Kidney capillary endothelial cell (primary cell): ENCODE results near the gene CNTRL.
"Not testable (repeated sequence)": the region's sequence is repeated elsewhere in the genome, so short reads cannot be mapped to it uniquely, and the experiment has no call there.

Experiments
- DNase-seq: peaks from one replicate; pipeline ENCODE4 v3.0.0-alpha.2; 2018; ENCODE audit warnings: low spot score

CNTRL gene

DNA sequence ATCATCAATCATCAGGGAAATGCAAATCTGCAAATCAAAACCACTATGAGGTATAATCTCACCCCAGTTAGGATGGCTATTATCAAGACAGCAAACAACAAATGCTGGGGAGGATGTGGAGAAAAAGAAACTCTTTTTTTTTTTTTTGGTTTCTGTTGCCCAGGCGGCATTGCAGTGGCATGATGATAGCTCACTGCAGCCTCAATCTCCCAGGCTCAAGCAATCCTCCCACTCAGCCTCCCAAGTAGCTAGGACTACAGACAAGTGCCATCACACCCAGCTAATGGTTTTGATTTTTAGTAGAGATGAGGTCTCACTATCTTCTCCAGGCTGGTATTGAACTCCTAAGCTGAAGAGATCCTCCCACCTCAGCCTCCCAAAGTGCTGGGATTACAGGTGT, 5.4 kb upstream of the CNTRL start:
- no peak for DNase-seq

DNA sequence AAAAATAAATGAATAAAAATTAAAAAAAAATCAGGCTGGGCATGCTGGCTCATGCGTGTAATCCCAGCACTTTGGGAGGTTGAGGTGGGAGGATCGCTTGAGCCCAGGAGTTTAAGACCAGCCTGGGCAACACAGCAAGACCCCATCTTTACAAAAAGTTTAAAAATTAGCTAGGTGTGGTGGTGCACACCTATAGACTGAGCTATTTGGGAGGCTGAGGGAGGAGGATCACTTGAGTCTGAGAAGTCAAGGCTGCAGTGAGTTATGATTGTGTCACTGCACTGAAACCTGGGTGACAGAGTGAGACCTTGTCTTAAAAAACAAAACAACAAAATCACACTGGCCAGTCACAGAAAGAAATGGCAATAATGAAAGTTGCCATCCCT, 3.4 kb upstream of the CNTRL start:
- DNase-seq = no peak

DNA sequence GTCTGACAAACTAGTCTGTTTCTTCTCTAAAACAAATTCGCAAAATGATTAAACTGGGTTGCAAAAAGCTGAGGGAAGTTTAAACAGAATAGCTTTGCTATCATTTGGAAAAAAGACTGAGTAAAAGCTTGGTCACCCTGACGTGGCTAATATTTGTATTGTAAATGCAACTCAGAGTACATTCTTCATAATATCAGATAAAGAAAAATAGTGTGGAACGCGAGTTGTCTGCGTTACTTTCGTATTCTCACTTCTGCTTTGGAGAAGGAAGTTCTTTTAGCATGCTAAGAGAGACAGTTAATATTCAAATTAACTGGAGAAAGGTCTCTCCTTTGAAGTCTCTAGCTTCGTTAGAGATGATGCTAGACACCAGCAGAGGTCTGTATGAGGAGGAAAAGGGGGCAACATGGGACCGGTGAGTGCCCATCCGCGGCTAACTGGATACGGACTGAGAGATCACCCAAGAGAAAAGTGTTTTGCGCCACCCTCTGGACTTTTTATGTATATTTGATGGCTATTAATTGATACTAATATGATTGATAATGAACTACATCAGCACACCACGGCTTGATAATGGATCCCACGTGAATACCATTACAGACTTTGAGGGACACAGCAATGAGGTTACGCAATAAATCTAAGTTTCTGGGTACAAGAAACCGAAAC, 2.9 kb upstream of the CNTRL start:
- DNase-seq = peak; percentile 30

DNA sequence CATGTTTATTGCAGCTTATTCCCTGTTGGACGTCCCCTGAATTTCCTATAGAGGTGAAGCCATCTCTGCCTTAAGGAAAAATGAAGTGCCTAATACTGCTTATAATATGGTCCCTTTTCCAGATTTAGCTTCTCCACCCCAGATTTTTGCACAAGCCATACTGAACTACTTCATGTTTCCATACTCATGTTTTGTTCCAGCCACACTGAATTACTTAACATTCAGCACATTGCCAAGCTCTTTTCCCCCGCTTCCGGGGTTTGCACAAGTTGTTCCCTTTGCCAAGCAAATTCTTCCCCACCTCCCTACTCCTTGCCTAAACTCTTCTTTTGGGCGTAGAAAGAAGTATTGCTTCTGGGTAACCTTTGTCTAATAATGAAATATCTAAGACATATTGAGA, 1.7 kb upstream of the CNTRL start:
- DNase-seq = no peak

DNA sequence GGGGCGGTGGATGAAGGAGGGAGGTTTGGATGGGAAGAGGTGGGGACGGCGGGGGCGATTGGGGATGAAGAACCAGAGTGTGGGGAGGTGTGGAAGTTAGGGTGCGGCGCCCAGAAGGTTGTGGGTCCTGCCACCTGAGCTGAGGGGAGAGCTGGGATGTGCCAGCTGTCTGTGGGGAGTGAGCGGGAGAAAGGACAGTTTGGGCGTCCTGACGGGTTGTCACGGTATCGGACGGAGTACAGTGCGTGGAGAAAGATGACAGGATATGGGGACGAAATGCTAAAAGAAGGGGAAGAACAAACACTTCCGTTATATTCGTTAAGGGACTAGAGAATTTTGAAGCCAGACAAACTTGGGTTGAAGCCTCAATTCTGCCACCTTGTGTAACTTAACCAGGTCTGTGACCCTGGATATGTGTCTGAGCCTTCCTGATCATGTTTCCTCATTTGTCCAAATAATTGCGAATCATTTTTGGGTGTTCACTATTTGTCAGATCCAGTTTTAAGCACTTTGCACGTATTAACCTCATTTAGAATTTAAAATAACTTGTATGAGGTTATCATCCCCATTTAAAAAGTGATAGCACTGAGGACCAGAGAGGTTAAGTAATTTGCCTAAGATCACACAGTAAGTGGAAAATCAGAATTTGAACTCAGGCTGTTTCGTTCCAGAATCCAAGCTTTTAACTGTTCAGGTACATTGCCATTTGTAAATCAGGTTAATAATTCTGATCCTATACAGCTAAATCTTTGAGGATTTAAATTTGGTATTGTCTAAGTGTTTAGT, 689 bp downstream of the CNTRL start:
- DNase-seq = no peak

GRCh38 chr9:121082075-121082474, 7.3 kb downstream of the CNTRL start:
- no peak for DNase-seq

- no peak for DNase-seq
Observed at GRCh38 chr9:121085661-121086060, 10.9 kb downstream of the CNTRL start.

DNA sequence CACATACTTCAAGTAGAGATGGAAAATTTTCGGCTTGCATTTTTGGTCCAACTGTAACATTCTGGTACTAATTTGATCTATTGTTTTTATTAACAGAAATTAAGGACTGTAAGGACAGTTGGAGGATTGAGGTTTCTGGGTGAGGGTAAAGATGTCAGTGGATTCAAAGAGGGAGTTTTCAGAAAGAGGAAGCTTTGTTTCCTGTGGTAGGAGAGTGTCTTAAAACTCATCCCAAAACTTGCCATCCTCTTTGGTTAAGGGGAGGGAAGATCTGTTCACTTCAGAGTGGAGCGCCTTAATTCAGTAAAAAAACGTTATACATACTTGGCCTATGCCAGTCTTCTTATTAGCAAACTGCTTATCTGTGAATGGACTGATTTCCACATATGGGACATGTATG, 13.8 kb downstream of the CNTRL start:
- no peak for DNase-seq

DNA sequence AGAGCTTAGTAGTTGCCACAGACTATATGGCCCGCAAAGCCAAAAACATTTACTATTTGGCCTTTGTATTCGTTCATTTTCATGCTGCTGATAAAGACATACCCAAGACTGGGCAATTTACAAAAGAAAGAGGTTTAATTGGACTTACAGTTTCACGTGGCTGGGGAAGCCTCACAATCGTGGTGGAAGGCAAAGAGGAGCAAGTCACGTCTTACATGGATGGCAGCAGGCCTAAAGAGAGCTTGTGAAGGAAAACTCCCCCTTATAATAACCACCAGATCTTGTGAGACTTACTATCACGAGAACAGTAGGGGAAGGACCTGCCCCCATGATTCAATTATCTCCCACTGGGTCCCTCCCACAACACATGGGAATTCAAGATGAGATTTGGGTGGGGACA, 16.0 kb downstream of the CNTRL start:
- DNase-seq = not testable (repeated sequence)

- no peak for DNase-seq
Observed at GRCh38 chr9:121095057-121095456, 20.3 kb downstream of the CNTRL start.

DNA sequence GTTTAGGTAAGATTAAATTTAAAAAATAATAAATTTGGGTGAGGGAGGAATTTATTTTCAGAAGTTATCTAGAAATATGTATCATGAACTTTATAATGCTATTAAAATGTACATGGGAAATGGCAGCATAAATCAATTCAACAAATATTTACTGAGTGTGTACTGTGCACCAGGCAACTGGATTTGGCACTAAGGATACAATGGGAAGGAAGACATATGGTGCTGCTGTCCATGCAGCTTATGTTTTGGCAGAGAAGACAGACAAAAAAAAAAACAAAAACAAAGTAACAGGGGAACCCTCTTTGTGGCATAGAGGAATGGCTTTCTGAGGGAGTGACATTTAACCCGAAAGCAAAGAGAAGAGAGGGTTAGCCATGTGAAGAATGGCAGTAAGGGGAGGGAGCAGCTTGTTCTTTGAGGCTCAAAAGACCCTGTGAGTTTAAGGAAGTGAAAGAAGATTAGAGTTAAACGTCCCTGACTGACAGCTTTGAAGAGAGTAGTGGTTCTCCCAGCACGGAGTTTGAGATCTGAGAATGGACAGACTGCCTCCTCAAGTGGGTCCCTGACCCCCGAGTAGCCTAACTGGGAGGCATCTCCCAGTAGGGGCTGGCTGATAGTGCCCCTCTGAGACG, 23.9 kb downstream of the CNTRL start:
- DNase-seq = no peak

DNA sequence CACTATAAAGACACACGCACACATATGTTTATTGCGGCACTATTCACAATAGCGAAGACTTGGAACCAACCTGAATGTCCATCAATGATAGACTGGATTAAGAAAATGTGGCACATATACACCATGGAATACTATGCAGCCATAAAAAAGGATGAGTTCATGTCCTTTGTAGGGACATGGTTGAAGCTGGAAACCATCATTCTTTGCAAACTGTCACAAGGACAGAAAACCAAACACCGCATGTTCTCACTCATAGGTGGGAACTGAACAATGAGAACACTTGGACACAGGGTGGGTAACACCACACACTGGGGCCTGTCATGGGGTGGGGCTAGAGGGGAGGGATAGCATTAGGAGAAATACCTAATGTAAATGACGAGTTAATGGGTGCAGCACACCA, 29.3 kb downstream of the CNTRL start:
- not testable (repeated sequence) for DNase-seq

GRCh38 chr9:121105531-121105930, 30.8 kb downstream of the CNTRL start:
- no peak for DNase-seq

- DNase-seq = no peak
Observed at GRCh38 chr9:121107029-121107428, 32.3 kb downstream of the CNTRL start.

- no peak for DNase-seq
Observed at GRCh38 chr9:121107881-121108280, 33.1 kb downstream of the CNTRL start.

- DNase-seq = no peak
Observed at GRCh38 chr9:121115466-121115865, 40.7 kb downstream of the CNTRL start.

DNA sequence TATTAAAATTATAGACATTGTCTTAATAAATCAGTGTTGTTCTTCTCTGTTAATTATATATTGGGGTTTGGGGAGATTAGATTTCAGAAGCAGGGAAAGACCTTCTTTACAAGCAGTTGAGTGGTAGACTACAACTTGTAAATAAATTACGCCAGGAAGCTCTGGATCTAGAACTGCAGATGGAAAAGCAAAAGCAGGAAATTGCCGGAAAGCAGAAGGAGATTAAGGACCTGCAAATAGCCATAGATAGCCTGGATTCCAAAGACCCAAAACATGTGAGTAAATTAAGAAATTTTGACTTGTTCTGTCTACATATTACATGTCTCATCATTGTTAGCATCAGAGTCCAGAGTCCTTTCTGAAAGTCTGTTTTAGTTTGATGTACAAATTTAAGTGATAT, 43.5 kb downstream of the CNTRL start:
- no peak for DNase-seq

GRCh38 chr9:121120386-121120785, 45.6 kb downstream of the CNTRL start:
- no peak for DNase-seq

DNA sequence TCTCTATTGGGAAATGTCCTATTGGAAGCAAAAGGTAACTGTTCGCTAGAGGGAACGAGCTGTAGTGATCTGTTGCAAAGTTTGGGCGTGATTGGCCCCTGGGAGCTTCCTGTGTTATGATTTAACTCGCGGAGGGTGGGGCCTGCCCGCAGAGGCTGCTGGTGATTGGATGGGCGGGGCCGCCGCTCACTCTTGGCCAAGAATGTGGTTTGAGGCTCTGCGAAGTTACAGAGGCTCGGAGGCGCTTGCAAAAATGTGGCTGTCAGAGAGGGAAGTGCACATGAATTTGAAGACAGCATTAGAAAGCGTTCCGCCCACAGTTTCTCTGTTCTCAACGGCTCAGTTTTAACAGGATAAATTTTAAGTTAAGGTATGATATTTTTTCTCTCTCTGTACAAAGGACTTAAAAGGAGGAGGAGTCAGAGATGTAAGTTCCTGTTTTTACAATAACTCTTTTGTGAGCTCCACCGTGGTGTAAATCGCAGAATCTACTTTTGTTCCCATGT, 46.9 kb downstream of the CNTRL start:
- peak; percentile 93 for DNase-seq

- peak; percentile 10 for DNase-seq
Observed at GRCh38 chr9:121122246-121123032, 47.7 kb downstream of the CNTRL start.

GRCh38 chr9:121123816-121124535, 49.2 kb downstream of the CNTRL start:
- DNase-seq = no peak

GRCh38 chr9:121125590-121125989, 50.8 kb downstream of the CNTRL start:
- no peak for DNase-seq
